Retinal pigment epithelial cell (primary cell): ENCODE results near the gene TMEM229A.

Experiments used
- DNase-seq: peaks from one replicate; pipeline ENCODE4 v3.0.0-alpha.2; 2010; ENCODE audit warnings: low read depth
- H3K4me3 ChIP-seq: 2 replicates; pipeline ENCODE4 v1.5.1; 2011; ENCODE audit warnings: mild to moderate bottlenecking, low read length, control low read depth, moderate library complexity
- TF ChIP-seq, protein P1 (sequence below): conservative IDR thresholded peaks from 2 replicates; pipeline ENCODE4 v1.5.1; 2011; ENCODE audit warnings: low read depth, low read length, control low read depth, inconsistent platforms

The TMEM229A gene

DNA sequence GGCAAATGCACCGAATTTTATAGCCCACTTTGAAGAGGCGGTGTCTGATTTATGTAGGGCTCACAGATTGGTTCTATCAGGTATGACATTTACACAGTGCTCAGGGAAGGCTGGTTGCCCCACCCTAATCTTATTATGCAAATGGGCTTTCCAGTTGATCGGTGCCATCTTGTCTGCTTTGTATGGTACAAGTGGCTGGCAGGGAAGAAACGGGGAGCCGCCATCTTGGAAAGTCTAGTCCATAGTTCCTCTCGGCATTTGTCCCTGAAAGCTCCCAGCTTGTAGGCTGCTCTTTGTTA, 36.6 kb downstream of the TMEM229A start:
- no peak overlapping the region for H3K4me3 ChIP-seq
- TF ChIP-seq, protein P1, sequence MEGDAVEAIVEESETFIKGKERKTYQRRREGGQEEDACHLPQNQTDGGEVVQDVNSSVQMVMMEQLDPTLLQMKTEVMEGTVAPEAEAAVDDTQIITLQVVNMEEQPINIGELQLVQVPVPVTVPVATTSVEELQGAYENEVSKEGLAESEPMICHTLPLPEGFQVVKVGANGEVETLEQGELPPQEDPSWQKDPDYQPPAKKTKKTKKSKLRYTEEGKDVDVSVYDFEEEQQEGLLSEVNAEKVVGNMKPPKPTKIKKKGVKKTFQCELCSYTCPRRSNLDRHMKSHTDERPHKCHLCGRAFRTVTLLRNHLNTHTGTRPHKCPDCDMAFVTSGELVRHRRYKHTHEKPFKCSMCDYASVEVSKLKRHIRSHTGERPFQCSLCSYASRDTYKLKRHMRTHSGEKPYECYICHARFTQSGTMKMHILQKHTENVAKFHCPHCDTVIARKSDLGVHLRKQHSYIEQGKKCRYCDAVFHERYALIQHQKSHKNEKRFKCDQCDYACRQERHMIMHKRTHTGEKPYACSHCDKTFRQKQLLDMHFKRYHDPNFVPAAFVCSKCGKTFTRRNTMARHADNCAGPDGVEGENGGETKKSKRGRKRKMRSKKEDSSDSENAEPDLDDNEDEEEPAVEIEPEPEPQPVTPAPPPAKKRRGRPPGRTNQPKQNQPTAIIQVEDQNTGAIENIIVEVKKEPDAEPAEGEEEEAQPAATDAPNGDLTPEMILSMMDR, result no peak
- no peak for DNase-seq

DNA sequence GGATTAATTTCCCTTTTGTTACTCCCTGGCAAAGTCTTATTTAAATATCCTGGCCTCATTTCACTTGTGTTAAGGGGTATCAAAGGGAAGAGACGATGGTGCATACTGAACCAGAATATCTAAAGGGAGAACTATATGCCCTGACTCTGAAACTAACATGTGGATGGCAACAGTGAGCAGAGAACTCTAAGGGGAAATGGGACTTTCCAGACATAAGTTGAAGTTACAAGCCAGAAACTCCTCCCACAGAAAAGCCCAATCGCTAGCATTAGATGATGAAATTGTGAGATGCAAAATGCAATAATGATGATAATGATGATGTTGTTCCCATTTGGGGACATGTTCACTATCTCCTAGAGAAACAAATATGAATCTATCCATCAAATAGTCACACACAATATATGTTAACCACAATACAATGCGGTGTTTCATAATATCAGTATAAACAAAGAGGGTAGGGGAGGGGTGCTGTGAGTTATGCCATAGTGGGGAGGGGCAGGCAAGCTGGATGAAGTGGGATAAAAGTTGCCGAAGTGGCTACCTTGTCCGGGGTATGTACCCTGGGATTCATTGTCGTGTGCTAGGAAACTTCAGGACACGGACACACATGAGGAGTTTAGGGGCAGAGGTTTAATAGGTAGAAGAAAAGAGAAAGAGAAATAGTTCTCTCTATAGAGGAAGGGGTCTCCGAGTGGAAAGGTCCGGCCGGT, 37.1 kb downstream of the TMEM229A start:
- no peak for DNase-seq
- TF ChIP-seq, protein P1, result no peak
- no peak overlapping the region for H3K4me3 ChIP-seq

GRCh38 chr7:123994449-123994848, 38.4 kb downstream of the TMEM229A start:
- DNase-seq, result no peak
- TF ChIP-seq, protein P1, result no peak

DNA sequence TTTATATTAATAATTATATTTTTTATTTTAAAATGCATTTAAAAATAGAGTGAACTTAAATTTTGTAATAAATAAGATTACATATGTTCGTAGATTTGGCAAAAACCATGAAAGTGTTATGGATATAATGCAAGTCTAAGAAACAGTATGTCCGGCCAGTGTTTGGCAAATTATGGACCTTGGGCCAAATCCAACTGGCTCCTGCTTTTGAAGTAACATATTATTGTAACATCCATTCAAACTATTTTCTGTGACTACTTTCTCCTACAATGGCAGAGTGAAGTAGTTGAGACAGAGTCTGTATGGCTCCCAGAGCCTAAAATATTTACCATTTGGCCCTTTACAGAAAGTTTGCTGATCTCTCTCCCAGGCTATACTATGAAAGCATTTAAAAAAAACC, 38.9 kb downstream of the TMEM229A start:
- no peak for DNase-seq
- TF ChIP-seq, protein P1, result no peak
- H3K4me3 ChIP-seq, result no peak overlapping the region

More at GRCh38 chr7:123994449-123994848, 38.4 kb downstream of the TMEM229A start:
- H3K4me3 ChIP-seq, result no peak overlapping the region

DNA sequence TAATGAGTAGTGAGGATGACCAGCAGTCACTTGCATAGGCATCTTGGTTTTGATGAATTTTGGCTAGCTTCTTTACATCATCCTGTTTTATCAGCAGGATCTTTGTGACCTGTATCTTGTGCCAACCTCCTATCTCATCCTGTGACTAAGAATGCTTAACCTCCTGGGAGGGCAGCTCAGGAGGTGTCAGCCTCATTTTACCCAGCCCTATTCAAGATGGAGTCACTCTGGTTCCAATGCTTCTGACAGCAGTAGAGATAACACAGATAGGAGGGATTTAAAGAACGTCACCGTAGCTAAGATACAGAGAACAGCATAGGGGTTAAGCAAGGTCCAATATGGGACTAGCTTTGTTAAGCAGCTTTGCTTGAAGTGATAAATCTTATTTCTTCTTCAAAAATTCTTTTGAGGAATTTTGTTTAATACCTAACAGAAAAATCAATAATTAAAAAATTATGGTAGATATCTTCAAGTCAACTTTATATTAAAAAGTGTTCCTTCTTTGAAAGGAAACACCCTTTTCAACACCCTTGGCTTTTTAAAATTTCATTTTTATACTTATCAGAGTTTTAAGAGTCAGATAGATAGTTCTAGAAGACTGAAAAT, 39.9 kb downstream of the TMEM229A start:
- H3K4me3 ChIP-seq, result no peak overlapping the region
- TF ChIP-seq, protein P1, result no peak
- no peak for DNase-seq

- no peak for DNase-seq
- TF ChIP-seq, protein P1, result no peak
- no peak overlapping the region for H3K4me3 ChIP-seq
Measured at GRCh38 chr7:123987445-123987844, 45.4 kb downstream of the TMEM229A start.
